GM15510 (cell line): ENCODE results near the gene PMS1.

Experiments used
- POLR2A ChIP-seq: IDR thresholded peaks from 3 replicates; pipeline ENCODE4 v1.6.1; 2011; ENCODE audit warnings: borderline replicate concordance; ENCODE audit not compliant: insufficient read length; ENCODE audit errors: extremely low read depth

PMS1 gene

GRCh38 chr2:189783927-189784867 lies at the start of gene PMS1, which contains the start of gene ORMDL1:
TSS of gene PMS1 (plus strand) at chr2:189784450. CDS start at chr2:189791810, 7,360 bp downstream.
TSS of gene ORMDL1 (minus strand) at chr2:189784339. CDS start at chr2:189782595, 1,744 bp downstream.
- TF ChIP-seq POLR2A = peak; percentile 97

- TF ChIP-seq POLR2A = no peak
These were observed 33.1 kb upstream of the PMS1 start for GRCh38 chr2:189751080-189751658.

DNA sequence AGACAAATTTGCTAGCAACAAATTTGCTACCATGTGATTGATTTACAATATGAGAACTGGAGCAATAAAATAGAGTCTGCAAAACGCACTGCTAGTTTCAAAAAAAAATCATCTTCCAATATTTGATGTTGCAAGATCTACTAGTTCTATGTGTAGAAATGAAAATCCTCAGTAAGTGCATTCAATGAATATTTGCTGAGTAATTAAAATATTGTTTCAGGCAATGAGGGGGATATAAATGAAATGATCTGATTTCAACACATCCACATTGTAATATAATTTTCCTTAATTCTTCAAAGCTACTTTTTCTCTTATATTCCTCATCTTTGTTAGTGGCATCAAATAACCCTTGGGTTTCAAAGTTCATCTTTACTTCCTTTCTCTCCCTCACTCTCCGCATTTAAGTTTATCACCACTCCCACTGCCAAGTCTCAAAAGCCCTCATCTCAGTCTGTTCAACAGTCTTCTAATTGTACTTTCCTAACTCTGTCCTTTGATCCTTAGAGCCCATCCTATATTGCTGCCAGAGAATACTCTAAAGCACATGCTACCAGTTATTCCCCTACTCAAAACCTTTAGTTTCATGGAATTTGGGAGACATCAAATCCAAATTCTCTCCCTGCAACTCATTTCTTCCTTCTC lies 27.8 kb upstream of the PMS1 start:
- no peak for TF ChIP-seq POLR2A

- no peak for TF ChIP-seq POLR2A
These were observed 22.1 kb upstream of the PMS1 start for GRCh38 chr2:189762229-189762550.

GRCh38 chr2:189762551-189763298 lies 21.5 kb upstream of the PMS1 start, which contains the start of gene OSGEPL1:
TSS of gene OSGEPL1 (minus strand) at chr2:189762792. CDS start at chr2:189761640, 1,152 bp downstream.
- TF ChIP-seq POLR2A = peak; percentile 67

GRCh38 chr2:189763908-189764661 lies 20.2 kb upstream of the PMS1 start:
- TF ChIP-seq POLR2A = no peak

DNA sequence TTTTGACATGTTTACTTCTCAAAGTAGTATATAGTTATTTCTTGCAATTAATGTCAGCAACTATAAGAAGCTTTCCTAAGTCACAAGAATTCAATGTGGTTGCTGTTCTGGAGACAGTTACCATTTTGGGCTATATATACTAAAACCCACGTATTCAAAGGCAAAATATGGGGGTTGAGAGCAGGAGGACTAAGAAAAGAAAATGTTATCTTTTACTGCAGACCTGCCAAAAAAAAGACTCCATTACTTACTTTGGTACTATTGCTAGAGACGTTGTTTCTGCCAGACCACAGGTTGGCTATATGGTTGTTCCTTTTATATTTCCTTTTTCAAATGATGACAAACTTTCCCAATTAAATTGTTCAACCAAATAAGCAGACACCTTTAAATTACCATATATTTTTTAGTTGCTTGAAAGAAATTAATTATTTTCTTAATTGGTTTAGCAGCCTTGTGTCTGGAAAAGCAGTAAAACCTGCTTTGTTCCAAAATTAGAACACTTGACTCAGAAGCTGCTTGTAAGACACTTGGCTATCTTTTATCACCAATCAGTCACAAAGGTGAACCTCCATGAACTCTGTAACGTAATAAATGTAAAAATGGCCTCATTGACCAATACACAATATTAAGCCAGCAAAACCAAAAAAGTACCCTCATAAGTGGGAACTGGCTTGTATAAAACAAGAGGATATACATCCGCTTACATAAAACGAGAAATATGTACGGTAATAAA lies 13.5 kb upstream of the PMS1 start:
- no peak for TF ChIP-seq POLR2A

- no peak for TF ChIP-seq POLR2A
These were observed 12.0 kb upstream of the PMS1 start for GRCh38 chr2:189772212-189772611.

GRCh38 chr2:189782221-189782671 lies 2.0 kb upstream of the PMS1 start:
- TF ChIP-seq POLR2A = no peak

- TF ChIP-seq POLR2A = no peak
These were observed 761 bp upstream of the PMS1 start for GRCh38 chr2:189783451-189783926.

DNA sequence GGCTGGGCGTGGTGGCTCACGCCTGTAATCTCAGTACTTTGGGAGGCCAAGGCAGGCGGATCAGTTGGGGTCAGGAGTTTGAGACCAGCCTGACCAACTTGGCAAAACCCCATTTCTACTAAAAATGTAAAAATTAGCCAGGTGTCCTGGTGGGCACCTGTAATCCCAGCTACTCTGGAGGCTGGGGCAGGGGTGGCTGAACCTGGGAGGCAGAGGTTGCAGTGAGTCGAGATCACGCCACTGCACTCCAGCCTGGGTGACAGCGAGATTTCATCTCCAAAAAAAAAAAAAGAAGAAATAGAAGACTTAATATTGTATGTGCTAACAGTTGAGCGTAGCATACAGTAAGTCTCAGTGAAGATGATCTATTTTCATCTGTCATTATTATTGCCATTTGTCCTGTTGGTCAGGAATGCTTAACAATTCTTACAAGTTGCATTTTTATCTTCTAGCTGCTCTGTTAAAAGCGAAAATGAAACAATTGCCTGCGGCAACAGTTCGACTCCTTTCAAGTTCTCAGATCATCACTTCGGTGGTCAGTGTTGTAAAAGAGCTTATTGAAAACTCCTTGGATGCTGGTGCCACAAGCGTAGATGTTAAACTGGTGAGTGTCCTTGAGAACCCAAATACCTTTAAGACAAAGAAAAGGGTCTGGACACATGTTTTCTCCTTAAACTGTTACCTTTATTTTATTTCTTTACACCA lies 7.2 kb downstream of the PMS1 start:
- no peak for TF ChIP-seq POLR2A

- TF ChIP-seq POLR2A = no peak
These were observed 10.1 kb downstream of the PMS1 start for GRCh38 chr2:189794310-189794709.
